ENCODE results near the gene CADPS2. TPM values are rescaled to one million over a fixed set of nuclear protein-coding genes. Genes with fewer than 3 reads are reported as not detected.

The CADPS2 gene
- total and polyA plus RNA-seq, 2 of the 4 experiments (the other 2 are of a cell fraction): 0.10 to 0.54 TPM

DNA sequence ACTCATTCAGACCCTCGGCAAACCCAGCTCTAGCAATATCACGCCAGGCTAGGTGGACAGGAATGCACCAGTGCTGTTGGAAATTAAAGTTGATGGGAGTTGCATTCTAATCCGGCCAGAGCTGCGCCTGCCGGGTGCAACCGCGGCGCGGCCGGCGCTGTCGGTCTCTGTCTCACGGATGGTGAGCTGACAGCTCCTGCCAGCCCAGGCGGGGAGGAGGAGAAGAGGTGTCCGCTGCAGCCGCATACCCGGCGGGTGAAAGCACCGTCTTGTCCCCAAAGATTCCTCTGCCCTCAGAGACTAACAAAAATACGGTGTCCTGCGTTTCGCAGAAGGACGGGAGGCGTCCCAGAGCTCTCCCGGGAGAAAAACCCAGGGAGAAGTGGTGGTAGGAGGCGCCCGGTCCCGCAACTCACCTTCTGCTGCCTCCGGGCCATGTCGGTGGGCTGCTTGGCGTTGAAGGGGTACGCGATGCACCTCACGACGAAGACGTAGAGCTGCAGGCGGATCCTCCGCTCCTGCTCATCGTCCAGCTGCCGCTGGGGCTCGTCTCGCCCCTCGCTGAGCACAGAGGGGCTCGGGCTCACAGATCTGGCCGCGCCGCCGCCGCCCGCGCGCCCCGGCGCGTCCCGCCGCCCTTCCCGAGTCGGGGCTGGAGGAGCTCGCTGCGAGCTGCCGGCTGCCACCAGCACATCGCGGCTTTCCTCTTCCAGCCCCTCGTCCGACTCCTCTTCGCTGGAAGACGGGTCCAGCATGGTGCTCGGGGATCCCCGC is 490 bp downstream of the CADPS2 start:
- TF ChIP-seq RFX5 (IDR thresholded peaks at IDR 0.05; ENCODE audit: low read depth, low read length): no peak
- no peak for TF ChIP-seq NFE2L2 (IDR thresholded peaks at IDR 0.05; ENCODE audit: low read depth, low read length)
- TF ChIP-seq, protein P1, sequence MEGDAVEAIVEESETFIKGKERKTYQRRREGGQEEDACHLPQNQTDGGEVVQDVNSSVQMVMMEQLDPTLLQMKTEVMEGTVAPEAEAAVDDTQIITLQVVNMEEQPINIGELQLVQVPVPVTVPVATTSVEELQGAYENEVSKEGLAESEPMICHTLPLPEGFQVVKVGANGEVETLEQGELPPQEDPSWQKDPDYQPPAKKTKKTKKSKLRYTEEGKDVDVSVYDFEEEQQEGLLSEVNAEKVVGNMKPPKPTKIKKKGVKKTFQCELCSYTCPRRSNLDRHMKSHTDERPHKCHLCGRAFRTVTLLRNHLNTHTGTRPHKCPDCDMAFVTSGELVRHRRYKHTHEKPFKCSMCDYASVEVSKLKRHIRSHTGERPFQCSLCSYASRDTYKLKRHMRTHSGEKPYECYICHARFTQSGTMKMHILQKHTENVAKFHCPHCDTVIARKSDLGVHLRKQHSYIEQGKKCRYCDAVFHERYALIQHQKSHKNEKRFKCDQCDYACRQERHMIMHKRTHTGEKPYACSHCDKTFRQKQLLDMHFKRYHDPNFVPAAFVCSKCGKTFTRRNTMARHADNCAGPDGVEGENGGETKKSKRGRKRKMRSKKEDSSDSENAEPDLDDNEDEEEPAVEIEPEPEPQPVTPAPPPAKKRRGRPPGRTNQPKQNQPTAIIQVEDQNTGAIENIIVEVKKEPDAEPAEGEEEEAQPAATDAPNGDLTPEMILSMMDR (conservative IDR thresholded peaks at IDR 0.05; ENCODE audit: low read depth, low read length): no peak
- TF ChIP-seq CEBPB (IDR thresholded peaks at IDR 0.05; ENCODE audit: low read depth, low read length): no peak
- no peak for TF ChIP-seq MAZ (IDR thresholded peaks at IDR 0.05; ENCODE audit: borderline replicate concordance, low read depth, low read length)
- TF ChIP-seq SMC3 (IDR thresholded peaks at IDR 0.05; ENCODE audit: low read depth, low read length): no peak
- TF ChIP-seq RAD21 (IDR thresholded peaks at IDR 0.05; ENCODE audit: low read length): no peak
- no peak for TF ChIP-seq MXI1 (IDR thresholded peaks at IDR 0.05; ENCODE audit: borderline replicate concordance, low read depth, low read length)
- no peak for TF ChIP-seq MAFK (IDR thresholded peaks at IDR 0.05; ENCODE audit: low read depth, low read length)
- TF ChIP-seq RCOR1 (IDR thresholded peaks at IDR 0.05; ENCODE audit: insufficient replicate concordance, low read length): no peak
- TF ChIP-seq, protein P2, sequence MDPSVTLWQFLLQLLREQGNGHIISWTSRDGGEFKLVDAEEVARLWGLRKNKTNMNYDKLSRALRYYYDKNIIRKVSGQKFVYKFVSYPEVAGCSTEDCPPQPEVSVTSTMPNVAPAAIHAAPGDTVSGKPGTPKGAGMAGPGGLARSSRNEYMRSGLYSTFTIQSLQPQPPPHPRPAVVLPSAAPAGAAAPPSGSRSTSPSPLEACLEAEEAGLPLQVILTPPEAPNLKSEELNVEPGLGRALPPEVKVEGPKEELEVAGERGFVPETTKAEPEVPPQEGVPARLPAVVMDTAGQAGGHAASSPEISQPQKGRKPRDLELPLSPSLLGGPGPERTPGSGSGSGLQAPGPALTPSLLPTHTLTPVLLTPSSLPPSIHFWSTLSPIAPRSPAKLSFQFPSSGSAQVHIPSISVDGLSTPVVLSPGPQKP (IDR thresholded peaks at IDR 0.05; ENCODE audit: borderline replicate concordance, low read depth, low read length): no peak
- TF ChIP-seq, protein P3, sequence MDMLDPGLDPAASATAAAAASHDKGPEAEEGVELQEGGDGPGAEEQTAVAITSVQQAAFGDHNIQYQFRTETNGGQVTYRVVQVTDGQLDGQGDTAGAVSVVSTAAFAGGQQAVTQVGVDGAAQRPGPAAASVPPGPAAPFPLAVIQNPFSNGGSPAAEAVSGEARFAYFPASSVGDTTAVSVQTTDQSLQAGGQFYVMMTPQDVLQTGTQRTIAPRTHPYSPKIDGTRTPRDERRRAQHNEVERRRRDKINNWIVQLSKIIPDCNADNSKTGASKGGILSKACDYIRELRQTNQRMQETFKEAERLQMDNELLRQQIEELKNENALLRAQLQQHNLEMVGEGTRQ (IDR thresholded peaks at IDR 0.05; ENCODE audit: low read depth, low read length): no peak
- TF ChIP-seq CHD1 (IDR thresholded peaks at IDR 0.05; ENCODE audit: low read depth, low read length): no peak
- CTCF ChIA-PET: no interaction called here
- DNase-seq: no peak
- in situ Hi-C loops (cut with MboI; ENCODE audit: low sequenced_read_pairs) (no loop called here), dilution Hi-C loops (cut with HindIII; ENCODE audit: low sequenced_read_pairs, unreplicated experiment) (no loop called here), intact Hi-C loops (cut with micrococcal nuclease) (no loop called here)
- POLR2A ChIA-PET (ENCODE audit: unreplicated experiment): no interaction called here
- Histone ChIP-seq H4K5ac (ENCODE audit: low read depth, low read length) (no peak overlapping the region), H3K14ac (replicated peaks; ENCODE audit: low read depth, low read length) (no peak overlapping the region), H3K18ac (ENCODE audit: low read depth, low read length) (no peak overlapping the region), H3K4ac (ENCODE audit: low read depth, low read length) (no peak overlapping the region), H3K56ac (ENCODE audit: extremely low read depth, insufficient read depth, low read length) (no peak overlapping the region), H3K23ac (ENCODE audit: low read depth, low read length) (peak overlapping the region; percentile 51; the same call in 1 of the 2 replicates), H3K4me1 (ENCODE audit: control insufficient read depth, insufficient read depth, low read length) (no peaks in the 10 kb centered on the region), H3K27me3 (ENCODE audit: control insufficient read depth, insufficient read depth, low read length) (peaks cover 4% of the 10 kb centered on the region; the same call in 1 of the 2 replicates), H2BK15ac (ENCODE audit: low read depth, low read length) (no peak overlapping the region), H2BK20ac (ENCODE audit: low read depth, low read length) (no peak overlapping the region), H3K4me3 (ENCODE audit: insufficient read depth, low read depth, low read length) (peak overlapping the region; percentile 60), H3K36me3 (ENCODE audit: control insufficient read depth, insufficient read depth, low read length) (no peaks in the 10 kb centered on the region), H2AK5ac (ENCODE audit: low read depth, low read length) (no peak overlapping the region), H2BK120ac (ENCODE audit: low read depth, low read length) (no peak overlapping the region), H2AK9ac (replicated peaks; ENCODE audit: low read depth, low read length, poor library complexity) (no peak overlapping the region), H3K9me3 (ENCODE audit: control insufficient read depth, insufficient read depth, low read length) (no peaks in the 10 kb centered on the region), H3K9ac (ENCODE audit: low read depth, low read length) (no peak overlapping the region; the same call in 1 of the 2 replicates), H2BK5ac (ENCODE audit: low read depth, low read length, poor library complexity, severe bottlenecking) (no peak overlapping the region), H4K8ac (ENCODE audit: low read depth in 2 of 2, low read length in 2 of 2) (no peak overlapping the region), H3K9me1 (ENCODE audit: insufficient read depth, low read length) (no peaks in the 10 kb centered on the region), H2AFZ (replicated peaks; ENCODE audit: low read length, poor library complexity) (peak overlapping the region; percentile 85), H3K4me2 (ENCODE audit: low read depth, low read length) (peak overlapping the region; percentile 78), H3K79me1 (ENCODE audit: low read depth in 1 of 2, low read length in 2 of 2) (no peaks in the 10 kb centered on the region), H4K20me1 (ENCODE audit: insufficient read depth, low read length) (no peaks in the 10 kb centered on the region), H3K27ac (ENCODE audit: insufficient read depth, low read length) (no peak overlapping the region), H4K91ac (ENCODE audit: insufficient read depth, low read depth, low read length) (no peak overlapping the region)
- no TSS peak for BruUV-seq (replicated peaks)
- peak; percentile 67 for ATAC-seq (ENCODE audit: low read depth)
- WGBS, 2 experiments (ENCODE audit: extremely low coverage in 2 of 2, insufficient read length in 1 of 2): 0% methylated on average over 34 of the region's 70 CpGs; no CpG with 5 or more reads in 1 of the 2 experiments
